GM19463 (cell line): ENCODE data around the gene SLC6A19.
"Not testable (repeated sequence)": the region's sequence is repeated elsewhere in the genome, so short reads cannot be mapped to it uniquely, and the experiment has no call there.

Experiments used
- ATAC-seq: cut with Tn5 transposase; IDR thresholded peaks from one replicate; pipeline ENCODE4 v1.9.1; 2021; ENCODE audit warnings: mild to moderate bottlenecking, moderate library complexity; ENCODE audit not compliant: unreplicated experiment

SLC6A19 gene

GRCh38 chr5:1261643-1262042, 60.2 kb downstream of the SLC6A19 start:
- ATAC-seq = no peak

- ATAC-seq = no peak
Observed at GRCh38 chr5:1262381-1262780, 61.0 kb downstream of the SLC6A19 start.

GRCh38 chr5:1264211-1264610, 62.8 kb downstream of the SLC6A19 start:
- ATAC-seq = no peak

- ATAC-seq = no peak
Observed at GRCh38 chr5:1265026-1265425, 63.6 kb downstream of the SLC6A19 start.

GRCh38 chr5:1265461-1266455, 64.4 kb downstream of the SLC6A19 start:
- no peak for ATAC-seq

DNA sequence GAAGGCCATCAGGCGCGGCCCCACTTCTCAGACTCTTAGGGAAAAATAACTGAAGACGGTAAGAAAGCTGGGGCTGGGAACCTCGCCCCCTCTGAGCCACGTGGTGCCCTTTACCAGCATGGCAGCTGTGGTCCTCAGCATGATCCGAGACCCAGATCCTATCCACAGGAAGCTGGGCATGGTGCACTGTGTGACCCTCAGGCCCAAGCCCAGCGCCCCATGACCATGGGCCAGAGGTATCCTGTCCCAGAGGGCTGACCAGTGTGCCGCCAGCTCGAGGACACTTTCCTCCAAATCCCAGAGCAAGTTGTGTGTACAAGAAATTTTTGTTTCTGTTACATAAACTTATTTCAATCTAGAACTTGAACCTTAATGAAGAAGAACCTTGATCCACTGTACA, 65.4 kb downstream of the SLC6A19 start:
- no peak for ATAC-seq

- not testable (repeated sequence) for ATAC-seq
Observed at GRCh38 chr5:1267464-1267863, 66.1 kb downstream of the SLC6A19 start.

DNA sequence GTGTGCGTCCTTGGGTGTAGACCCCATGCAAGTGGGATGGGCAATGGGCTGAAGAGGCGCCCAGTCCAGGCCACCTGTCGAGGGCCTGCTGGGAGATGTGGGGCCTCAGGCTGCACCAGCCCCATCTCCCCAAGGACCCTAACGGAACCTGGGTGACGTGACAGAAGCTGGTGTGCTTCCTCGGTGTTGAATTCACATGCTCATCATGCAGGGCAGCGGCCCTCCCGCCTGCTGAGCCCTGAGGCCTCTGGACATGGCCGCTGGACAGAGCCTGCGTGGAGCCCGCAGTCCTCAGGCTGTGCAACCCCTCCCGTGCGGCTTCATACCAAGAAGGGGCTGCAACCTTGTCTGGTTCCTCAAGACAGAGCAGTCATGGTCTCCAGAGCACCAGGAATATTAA, 66.7 kb downstream of the SLC6A19 start:
- ATAC-seq = no peak

DNA sequence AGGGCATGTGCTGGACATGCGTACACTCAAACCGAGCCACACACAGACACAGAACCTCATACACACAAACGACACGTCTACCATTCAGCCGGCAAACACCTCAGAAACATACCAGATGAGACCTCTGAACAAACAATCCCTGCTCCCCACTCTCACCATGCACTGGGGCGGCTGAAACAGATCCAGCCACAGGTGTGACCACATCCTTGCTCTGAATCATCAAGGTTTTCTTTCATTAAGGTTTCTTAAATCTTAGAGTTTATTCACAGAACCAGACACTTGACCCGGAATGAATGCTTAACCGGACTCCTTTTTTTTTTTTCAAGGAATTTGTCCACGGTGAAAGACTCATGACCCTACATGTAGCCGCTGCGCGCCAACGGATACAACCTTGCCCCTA, 67.3 kb downstream of the SLC6A19 start:
- ATAC-seq = no peak

DNA sequence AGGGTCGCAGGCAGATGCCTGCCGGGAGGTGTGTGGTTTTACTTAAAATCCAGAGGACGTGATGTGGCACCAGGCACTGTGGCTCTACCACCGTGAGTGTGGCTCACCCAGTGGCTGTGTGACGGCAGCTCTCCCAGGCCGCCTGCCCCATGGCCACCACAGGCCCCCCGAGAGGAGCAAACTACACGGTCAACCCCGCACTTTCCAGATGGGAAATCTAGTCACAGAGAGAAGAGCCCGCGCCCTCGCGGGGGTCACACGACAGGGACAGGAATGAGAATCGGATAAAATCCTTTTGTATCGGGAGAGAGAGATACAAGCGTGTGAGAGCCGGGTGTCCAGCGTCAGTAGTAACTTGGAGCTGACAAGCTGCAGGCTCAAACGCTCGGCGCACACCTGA, 69.0 kb downstream of the SLC6A19 start:
- no peak for ATAC-seq

DNA sequence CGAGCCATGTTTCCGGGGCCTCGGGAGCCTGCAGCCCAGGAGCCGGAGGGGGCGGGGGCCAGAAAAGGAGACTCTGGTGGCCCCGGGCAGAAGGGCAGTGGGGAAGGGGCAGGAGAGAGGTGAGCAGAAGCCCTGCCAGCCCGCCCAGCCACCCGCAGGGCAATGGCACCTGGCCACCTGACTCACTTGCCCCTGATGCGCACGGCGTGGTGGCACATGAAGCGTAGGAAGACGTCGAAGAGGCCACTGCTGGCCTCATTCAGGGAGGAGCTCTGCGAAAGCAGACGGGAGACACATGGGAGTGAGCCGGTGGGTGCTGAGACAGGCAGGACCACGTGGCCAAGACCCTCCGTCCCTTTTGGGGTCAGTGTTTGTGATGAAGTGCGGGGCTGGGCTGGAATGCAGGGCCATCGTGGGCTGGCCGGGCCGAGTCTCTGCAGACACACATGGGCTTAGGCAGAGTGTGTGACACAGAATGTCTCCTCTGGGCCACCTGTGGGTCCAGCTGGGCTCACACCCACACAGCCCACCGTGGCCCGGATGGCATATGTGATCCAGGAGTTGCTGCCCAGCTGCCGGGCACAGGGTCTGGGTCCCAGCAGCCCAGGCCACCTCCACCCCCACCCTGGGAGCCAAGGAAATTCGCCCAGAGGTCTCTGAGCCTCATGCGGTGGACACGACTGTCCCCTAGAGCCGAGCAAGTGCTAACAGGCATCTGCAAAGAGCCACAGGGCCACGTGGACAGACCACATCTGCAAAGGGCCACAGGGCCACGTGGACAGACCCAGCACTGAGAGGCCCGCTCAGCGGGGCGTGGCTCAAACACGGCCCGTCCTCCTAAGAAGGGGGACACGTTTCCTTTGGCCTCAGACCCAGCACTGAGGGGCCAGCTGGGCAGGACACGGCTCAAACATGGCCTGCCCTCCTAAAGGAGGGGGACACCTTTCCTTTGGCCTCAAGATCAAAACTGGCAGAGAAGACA, 69.8 kb downstream of the SLC6A19 start:
- ATAC-seq = no peak

- no peak for ATAC-seq
Observed at GRCh38 chr5:1272201-1272600, 70.8 kb downstream of the SLC6A19 start.

GRCh38 chr5:1273745-1274144, 72.3 kb downstream of the SLC6A19 start:
- no peak for ATAC-seq

GRCh38 chr5:1274471-1274870, 73.1 kb downstream of the SLC6A19 start:
- ATAC-seq = no peak
